Adrenal gland (tissue), 12 donors: ENCODE measurements around the gene TMC1. TPM values are rescaled to one million over a fixed set of nuclear protein-coding genes. Genes with fewer than 3 reads are reported as not detected.

Experiments
- DNase-seq, 7 donors: peaks; one replicate each; pipeline ENCODE4 v3.0.0-alpha.2; 2019 to 2020
- H3K27ac ChIP-seq, 5 donors: fragments of 200-600 bp; sonication (generic) in 4 of 5; 1 replicate in 3 of 5; 2 replicates in 2 of 5; pipeline versions ENCODE4 v1.5.1 to v1.8.0; 2016 to 2020; ENCODE audit warnings: mild to moderate bottlenecking in 1 of 5
- H3K27me3 ChIP-seq: fragments of 200-600 bp; 2 replicates; pipeline ENCODE4 v1.8.0; 2021
- H3K36me3 ChIP-seq, 2 donors: fragments of 200-600 bp; replicated peaks in 1 of 2; 1 replicate in 1 of 2; 2 replicates in 1 of 2; pipeline versions ENCODE4 v1.5.1 to v1.8.0; 2018 to 2022
- H3K4me1 ChIP-seq, 2 donors: fragments of 200-600 bp; replicated peaks in 1 of 2; 1 replicate in 1 of 2; 2 replicates in 1 of 2; pipeline versions ENCODE4 v1.5.1 to v1.8.0; 2018 to 2021
- H3K4me3 ChIP-seq, 4 donors: fragments of 200-600 bp; sonication (generic) in 3 of 4; one replicate each; pipeline ENCODE4 v1.5.1; 2016 to 2018
- H3K9me3 ChIP-seq, 3 donors: fragments of 200-600 bp; sonication (generic) in 1 of 3; replicated peaks in 1 of 3; 1 replicate in 2 of 3; 2 replicates in 1 of 3; pipeline versions ENCODE4 v1.5.1 to v1.8.0; 2016 to 2021
- CTCF ChIP-seq, 6 experiments: fragments of 450-650 bp in 4 of 6; fragments of 200-600 bp in 2 of 6; sonication (generic) in 1 of 6; IDR thresholded peaks; 1 replicate in 5 of 6; 2 replicates in 1 of 6; pipeline versions ENCODE4 v1.5.1 to v1.8.0; 2016 to 2021; ENCODE audit warnings: antibody characterized with exemption in 6 of 6, mild to moderate bottlenecking in 2 of 6, moderate library complexity in 1 of 6
- POLR2A ChIP-seq, 2 donors: fragments of 450-650 bp; IDR thresholded peaks; one replicate each; pipeline ENCODE4 v1.6.1; 2017; ENCODE audit warnings: antibody characterized with exemption in 2 of 2, mild to moderate bottlenecking in 2 of 2, moderate library complexity in 1 of 2
- WGBS, 4 donors: extraction: QIAGEN DNeasy Blood & Tissue Kit in 2 of 4; methylation state at CpG; one replicate each; pipeline versions ENCODE4 v1.1.5 to v1.1.7; 2013 to 2017; 5-methylcytosine and 5-hydroxymethylcytosine counted together
- intact Hi-C, 2 donors: fragments of 100-400 bp; cut with DNase I; formaldehyde crosslinking; loops; one replicate each; pipeline versions ENCODE4 v1.14.1 to v1.15.0; 2022 to 2023
- polyA plus RNA-seq, 3 donors: library from polyadenylated mRNA; stranded (reverse); fragments of 200-250 nt in 2 of 3; fragments of 350-450 nt in 1 of 3; fragmentation: Illumina TruSeq in 1 of 3; extraction: RNeasy Lipid Tissue Mini Kit (QIAGEN cat#74804) in 1 of 3; gene quantifications; one replicate each; pipeline ENCODE4 v1.2.3, GENCODE V29; 2013 to 2014
- total RNA-seq, 9 donors: library from RNA; depleted of rRNA in 4 of 9; stranded (reverse); fragments of >200 nt in 4 of 9; fragments of 120-200 nt in 1 of 9; fragmentation: NEBNext Ultra II Directional in 1 of 9; extraction: Animal tissue kit (Norgen Biotek cat#: 25700) in 1 of 9; gene quantifications; one replicate each; pipeline versions ENCODE4 v1.1.0 to v1.2.4, GENCODE V29; 2013 to 2023
- donor health status: healthy with polysubstance abuse.
- donor health status: Bipolar disorder and iron deficiency.
- donor health status: DM: yes; HTN: yes; CAD: no.
- donor health status: DM: no; HTN: no; CAD: no.
- donor health status: DM: no; HTN: no; CAD: no.
- donor health status: DM: yes; HTN: yes; CAD: no.

The TMC1 gene
- total and polyA plus RNA-seq, 12 donors, result 0.22 to 1.5 (median 0.50) TPM; not detected in 7

DNA sequence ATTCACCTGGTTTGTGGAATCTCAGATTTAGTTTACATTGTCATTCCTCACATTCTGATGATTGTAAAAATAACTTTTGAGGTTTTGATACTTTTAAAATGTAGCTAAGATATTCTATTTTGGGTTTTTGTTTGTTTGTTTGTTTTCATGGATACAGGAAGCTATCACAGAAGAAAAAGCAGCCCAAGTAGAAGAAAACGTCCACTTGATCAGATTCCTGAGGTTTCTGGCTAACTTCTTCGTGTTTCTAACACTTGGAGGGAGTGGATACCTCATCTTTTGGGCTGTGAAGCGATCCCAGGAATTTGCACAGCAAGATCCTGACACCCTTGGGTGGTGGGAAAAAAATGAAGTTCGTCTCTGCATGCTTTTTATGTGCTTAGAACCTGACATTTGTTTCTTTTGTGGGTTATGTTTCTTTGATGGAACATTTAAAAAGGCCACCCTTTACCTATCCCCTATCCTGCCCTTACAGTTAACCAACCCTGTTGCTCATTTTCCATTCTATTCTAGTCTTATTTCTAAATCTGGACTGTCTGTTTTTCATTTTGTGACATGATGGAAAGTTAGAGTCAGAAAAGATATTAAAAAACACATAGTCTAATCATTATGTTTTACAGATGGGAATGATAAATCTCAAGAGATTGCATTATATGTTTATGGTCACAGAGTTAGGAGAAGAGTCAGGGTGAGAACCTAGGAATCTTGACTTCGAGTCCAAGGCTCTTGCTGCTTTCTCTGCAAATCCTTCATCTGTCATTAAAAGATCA, 267.7 kb downstream of the TMC1 start:
- no peak overlapping the region for H3K4me3 ChIP-seq
- H3K27me3 ChIP-seq, result no peaks in the 10 kb centered on the region
- 55 to 61% (median 58%) methylated on average over 5 of the region's 5 CpGs for WGBS, 4 donors
- H3K27ac ChIP-seq, result no peak overlapping the region
- H3K9me3 ChIP-seq, result no peaks in the 10 kb centered on the region
- TF ChIP-seq CTCF (IDR thresholded peaks at IDR 0.05) (no peak), POLR2A (IDR thresholded peaks at IDR 0.05) (no peak)
- H3K36me3 ChIP-seq, result no peaks in the 10 kb centered on the region
- no peak for DNase-seq
- intact Hi-C loops, result no loop called here
- no peaks in the 10 kb centered on the region for H3K4me1 ChIP-seq

- no peak overlapping the region for H3K27ac ChIP-seq
- no peak overlapping the region for H3K4me3 ChIP-seq
- no peak for DNase-seq
- intact Hi-C loops, result no loop called here
- WGBS, 4 donors, result 72 to 88% (median 81%) methylated on average over 3 of the region's 3 CpGs
- TF ChIP-seq CTCF (IDR thresholded peaks at IDR 0.05) (no peak), POLR2A (IDR thresholded peaks at IDR 0.05) (no peak)
- no peaks in the 10 kb centered on the region for H3K36me3 ChIP-seq
- H3K9me3 ChIP-seq, result no peaks in the 10 kb centered on the region
- H3K27me3 ChIP-seq, result no peaks in the 10 kb centered on the region
- H3K4me1 ChIP-seq, result no peaks in the 10 kb centered on the region
Observed at GRCh38 chr9:72789885-72790284, 268.5 kb downstream of the TMC1 start.

DNA sequence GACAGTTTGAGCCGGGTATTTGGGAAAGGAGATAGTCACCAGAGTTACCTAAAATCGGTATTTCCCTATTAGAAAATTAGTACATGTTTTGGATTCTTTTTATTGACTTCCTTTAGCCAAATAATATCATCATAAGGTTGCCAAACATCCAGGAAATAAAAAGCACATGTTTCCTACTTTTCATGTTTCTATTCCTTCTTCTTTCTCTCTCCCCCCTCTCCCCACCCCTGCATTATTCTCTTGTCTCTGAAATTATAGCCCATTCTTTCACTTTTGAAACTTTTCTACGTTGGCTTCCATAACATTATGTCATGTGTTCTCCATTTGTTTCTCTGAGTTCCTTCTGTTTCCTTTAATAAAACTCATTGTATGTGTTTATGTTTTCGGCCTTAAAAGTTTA, 269.6 kb downstream of the TMC1 start:
- Histone ChIP-seq H3K27ac (no peak overlapping the region), H3K9me3 (no peaks in the 10 kb centered on the region), H3K27me3 (no peaks in the 10 kb centered on the region), H3K4me3 (no peak overlapping the region), H3K36me3 (no peaks in the 10 kb centered on the region), H3K4me1 (no peaks in the 10 kb centered on the region)
- intact Hi-C loops, result no loop called here
- WGBS, 4 donors, result 79 to 86% (median 82%) methylated on average over 4 of the region's 4 CpGs
- DNase-seq, result no peak
- TF ChIP-seq POLR2A (IDR thresholded peaks at IDR 0.05) (no peak), CTCF (IDR thresholded peaks at IDR 0.05) (no peak)

DNA sequence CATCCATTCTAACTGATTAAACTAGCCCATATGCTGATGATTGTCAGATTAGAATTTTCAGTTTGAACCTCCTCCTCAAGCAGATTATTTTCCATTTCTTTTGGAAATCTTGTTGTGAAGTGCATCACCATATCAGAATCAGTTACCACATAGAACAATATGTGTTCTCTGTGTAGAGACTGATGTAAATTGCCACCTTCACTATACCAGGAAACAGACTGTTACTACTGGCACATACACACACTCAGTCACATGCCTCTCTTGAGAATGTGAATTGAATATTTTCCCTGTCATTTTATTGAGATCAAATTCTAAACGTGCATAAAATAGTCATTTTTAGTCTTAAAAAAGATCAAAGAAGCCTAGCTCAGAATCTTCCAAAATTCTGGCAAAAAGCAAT, 270.0 kb downstream of the TMC1 start:
- no peaks in the 10 kb centered on the region for H3K9me3 ChIP-seq
- no peak overlapping the region for H3K27ac ChIP-seq
- no peak for DNase-seq
- no peak overlapping the region for H3K4me3 ChIP-seq
- H3K4me1 ChIP-seq, result no peaks in the 10 kb centered on the region
- intact Hi-C loops, result no loop called here
- H3K36me3 ChIP-seq, result no peaks in the 10 kb centered on the region
- 47 to 68% (median 60%) methylated on average over 1 of the region's 1 CpG for WGBS, 4 donors
- no peaks in the 10 kb centered on the region for H3K27me3 ChIP-seq
- no peak for TF ChIP-seq POLR2A (IDR thresholded peaks at IDR 0.05)
- TF ChIP-seq CTCF (IDR thresholded peaks at IDR 0.05), result no peak
